HepG2 (cell line): Measurements from ENCODE around the gene KIN. TPM values are rescaled to one million over a fixed set of nuclear protein-coding genes. Genes with fewer than 3 reads are reported as not detected.

Experiments
- E2F2 ChIP-seq: sonication (generic); formaldehyde crosslinking; IDR thresholded peaks from 2 replicates; pipeline ENCODE4 v1.4.0; 2020; ENCODE audit warnings: missing genetic modification reagents, borderline replicate concordance
- GTF3A ChIP-seq: sonication (generic); formaldehyde crosslinking; conservative IDR thresholded peaks from 2 replicates; pipeline ENCODE4 v1.4.0; 2020; ENCODE audit warnings: mild to moderate bottlenecking, missing genetic modification reagents
- HMGXB4 ChIP-seq, 2 experiments: sonication (generic) in 1 of 2; formaldehyde crosslinking in 1 of 2; IDR thresholded peaks; 2 replicates each; pipeline versions ENCODE4 v1.4.0 to v1.6.1; 2018 to 2020; ENCODE audit warnings: missing genetic modification reagents in 2 of 2, borderline replicate concordance in 1 of 2, low read depth in 1 of 2, mild to moderate bottlenecking in 1 of 2, missing biosample characterization in 1 of 2
- KDM5A ChIP-seq: fragments of 200-600 bp; sonication (generic); IDR thresholded peaks from 2 replicates; pipeline ENCODE4 v1.7.0; 2018; ENCODE audit warnings: antibody characterized with exemption, mild to moderate bottlenecking, low read length, borderline replicate concordance
- MIER2 ChIP-seq: IDR thresholded peaks from 2 replicates; pipeline ENCODE4 v1.6.1; 2016; ENCODE audit warnings: missing biosample characterization, missing genetic modification reagents
- MLXIP ChIP-seq: sonication (generic); formaldehyde crosslinking; IDR thresholded peaks from 2 replicates; pipeline ENCODE4 v1.9.0; 2021; ENCODE audit warnings: missing genetic modification reagents, borderline replicate concordance
- NBN ChIP-seq: fragments of 450-650 bp; conservative IDR thresholded peaks from 2 replicates; pipeline ENCODE4 v1.6.1; 2017
- NKX3-1 ChIP-seq: sonication (generic); formaldehyde crosslinking; IDR thresholded peaks from 2 replicates; pipeline ENCODE4 v1.5.0; 2020; ENCODE audit warnings: missing genetic modification reagents
- NR2F2 ChIP-seq: IDR thresholded peaks from 2 replicates; pipeline ENCODE4 v1.6.1; 2012; ENCODE audit warnings: low read depth, inconsistent platforms, borderline replicate concordance
- SOX13 ChIP-seq, 3 experiments: fragments of 450-650 bp in 1 of 3; sonication (generic) in 1 of 3; formaldehyde crosslinking in 1 of 3; IDR thresholded peaks in 2 of 3; conservative IDR thresholded peaks in 1 of 3; 2 replicates each; pipeline versions ENCODE4 v1.5.0 to v1.6.1; 2016 to 2020; ENCODE audit warnings: antibody characterized with exemption in 1 of 3, mild to moderate bottlenecking in 1 of 3, missing compliant biosample characterization in 1 of 3, missing genetic modification reagents in 1 of 3, moderate library complexity in 1 of 3
- ZNF816 ChIP-seq: sonication (generic); formaldehyde crosslinking; IDR thresholded peaks from 2 replicates; pipeline ENCODE4 v1.8.0; 2022; ENCODE audit warnings: missing genetic modification reagents, mild to moderate bottlenecking, borderline replicate concordance
- polyA plus RNA-seq, 8 experiments: library from polyadenylated mRNA; depleted of rRNA in 3 of 8; stranded (reverse) in 7 of 8; unstranded in 1 of 8; fragments of >200 nt; fragmentation: Illumina TruSeq in 4 of 8; extraction: Trizol in 4 of 8; gene quantifications; 2 replicates each; pipeline versions ENCODE4 v1.2.1 to v1.2.3, GENCODE V29; 2011 to 2016; ENCODE audit warnings: low read depth in 4 of 8, missing spikeins in 1 of 8, mixed read lengths in 1 of 8; ENCODE audit not compliant: insufficient read depth in 1 of 8
- total RNA-seq, 5 experiments: library from RNA; depleted of rRNA; stranded (reverse); fragments of >200 nt; fragmentation: Illumina TruSeq; extraction: Trizol; gene quantifications; 2 replicates each; pipeline ENCODE4 v1.2.3, GENCODE V29; 2016; ENCODE audit warnings: low read depth in 1 of 5
- TF ChIP-seq, protein P1 (sequence below): sonication (generic); formaldehyde crosslinking; IDR thresholded peaks from 2 replicates; pipeline ENCODE4 v1.4.0; 2020; ENCODE audit warnings: low read depth, mild to moderate bottlenecking, missing genetic modification reagents
- TF ChIP-seq, protein P2 (sequence below): sonication (generic); formaldehyde crosslinking; IDR thresholded peaks from 2 replicates; pipeline ENCODE4 v1.4.0; 2020; ENCODE audit warnings: missing genetic modification reagents, mild to moderate bottlenecking, borderline replicate concordance
- TF ChIP-seq, protein P3 (sequence below): sonication (generic); formaldehyde crosslinking; IDR thresholded peaks from 2 replicates; pipeline ENCODE4 v1.5.1; 2020; ENCODE audit warnings: missing genetic modification reagents, mild to moderate bottlenecking, borderline replicate concordance

KIN gene
- total and polyA plus RNA-seq, 2 of the 13 experiments (the other 11 are each of a cell fraction or from before 2014, with no cell fraction given): 4.9 to 23.2 TPM

GRCh38 chr10:7818295-7819120 is 30.7 kb upstream of the KIN start, which contains the start of gene TAF3 (continued):
- TF ChIP-seq HMGXB4 (CRISPR knock-in tag; IDR thresholded peaks at IDR 0.05; ENCODE audit: borderline replicate concordance in 1 of 2, low read depth in 1 of 2): peak; percentile 83 to 89; a peak in 3 of 4 replicates
- TF ChIP-seq, protein P1, sequence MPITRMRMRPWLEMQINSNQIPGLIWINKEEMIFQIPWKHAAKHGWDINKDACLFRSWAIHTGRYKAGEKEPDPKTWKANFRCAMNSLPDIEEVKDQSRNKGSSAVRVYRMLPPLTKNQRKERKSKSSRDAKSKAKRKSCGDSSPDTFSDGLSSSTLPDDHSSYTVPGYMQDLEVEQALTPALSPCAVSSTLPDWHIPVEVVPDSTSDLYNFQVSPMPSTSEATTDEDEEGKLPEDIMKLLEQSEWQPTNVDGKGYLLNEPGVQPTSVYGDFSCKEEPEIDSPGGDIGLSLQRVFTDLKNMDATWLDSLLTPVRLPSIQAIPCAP (CRISPR knock-in tag): no peak
- peak; percentile 91 for TF ChIP-seq KDM5A
- no peak for TF ChIP-seq MLXIP (CRISPR knock-in tag)
- TF ChIP-seq E2F2: peak; percentile 52; the same call in 1 of the 2 replicates
- TF ChIP-seq NBN: no peak
- TF ChIP-seq MIER2 (CRISPR knock-in tag): peak; percentile 62; the same call in 1 of the 2 replicates
- no peak for TF ChIP-seq NKX3-1
- no peak for TF ChIP-seq SOX13 (IDR thresholded peaks at IDR 0.05)
- peak in 1 of 2 experiments; percentile 68; a peak in 2 of 4 replicates for TF ChIP-seq SOX13 (CRISPR knock-in tag; conservative IDR thresholded peaks at IDR 0.05 in 1 of 2, IDR thresholded peaks at IDR 0.05 in 1 of 2)
- TF ChIP-seq GTF3A (CRISPR knock-in tag): no peak; the same call in 1 of the 2 replicates
- TF ChIP-seq NR2F2: peak; percentile 27; the same call in 1 of the 2 replicates
- TF ChIP-seq, protein P2, sequence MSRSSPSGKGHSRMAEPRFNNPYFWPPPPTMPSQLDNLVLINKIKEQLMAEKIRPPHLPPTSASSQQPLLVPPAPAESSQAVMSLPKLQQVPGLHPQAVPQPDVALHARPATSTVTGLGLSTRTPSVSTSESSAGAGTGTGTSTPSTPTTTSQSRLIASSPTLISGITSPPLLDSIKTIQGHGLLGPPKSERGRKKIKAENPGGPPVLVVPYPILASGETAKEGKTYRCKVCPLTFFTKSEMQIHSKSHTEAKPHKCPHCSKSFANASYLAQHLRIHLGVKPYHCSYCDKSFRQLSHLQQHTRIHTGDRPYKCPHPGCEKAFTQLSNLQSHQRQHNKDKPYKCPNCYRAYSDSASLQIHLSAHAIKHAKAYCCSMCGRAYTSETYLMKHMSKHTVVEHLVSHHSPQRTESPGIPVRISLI (CRISPR knock-in tag): peak; percentile 27; the same call in 1 of the 2 replicates
- TF ChIP-seq, protein P3, sequence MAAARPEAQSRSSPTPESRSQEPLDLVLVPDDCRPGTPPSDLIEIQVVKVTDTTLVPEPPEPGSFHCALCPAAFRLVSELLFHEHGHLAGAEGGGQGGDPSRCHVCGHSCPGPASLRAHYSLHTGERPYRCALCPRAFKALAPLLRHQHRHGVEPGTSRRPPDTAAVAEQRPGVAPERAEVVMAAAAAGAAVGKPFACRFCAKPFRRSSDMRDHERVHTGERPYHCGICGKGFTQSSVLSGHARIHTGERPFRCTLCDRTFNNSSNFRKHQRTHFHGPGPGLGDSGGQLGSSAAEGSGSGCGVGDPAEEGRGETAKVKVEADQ: no peak; the same call in 1 of the 2 replicates
- no peak for TF ChIP-seq ZNF816 (CRISPR knock-in tag)
